Stimulated activated CD4-positive, alpha-beta T cell treated with anti-CD3 and anti-CD28 coated beads, Interleukin-1b, Interleukin-23, amount 100 ng/mL, for 4 hours (primary cell): ENCODE results near the gene POR.
"Not testable (repeated sequence)": the region's sequence is repeated elsewhere in the genome, so short reads cannot be mapped to it uniquely, and the experiment has no call there.

Experiments
- DNase-seq, 2 donors: peaks; one replicate each; pipeline ENCODE4 v3.0.0-alpha.2; 2020; ENCODE audit warnings: low read depth in 2 of 2

The POR gene

GRCh38 chr7:75989500-75990388, 74.8 kb downstream of the POR start:
- DNase-seq: no peak

DNA sequence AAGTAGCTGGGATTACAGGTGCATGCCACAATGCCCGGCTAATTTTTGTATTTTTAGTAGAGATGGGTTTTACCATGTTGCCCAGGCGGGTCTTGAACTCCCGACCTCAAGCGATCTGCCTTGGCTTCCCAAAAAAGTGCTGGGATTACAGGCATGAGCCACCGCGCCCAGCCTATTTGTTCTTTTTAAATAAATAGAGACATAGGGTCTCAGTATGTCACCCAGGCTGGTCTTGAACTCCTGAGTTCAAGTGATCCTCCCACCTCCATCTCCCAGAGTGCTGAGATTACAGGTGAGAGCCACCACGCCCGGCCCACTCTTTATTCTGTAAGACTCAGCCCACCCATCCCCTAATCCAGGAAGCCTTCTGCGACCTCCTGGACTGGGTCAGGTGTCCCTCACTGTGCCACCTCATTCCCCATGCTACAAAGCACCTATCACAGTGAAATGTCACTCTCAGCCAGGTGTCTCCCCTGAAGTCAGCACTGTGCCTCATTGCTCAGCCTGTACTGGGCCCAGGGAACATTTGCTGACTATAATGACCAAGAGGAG, 76.7 kb downstream of the POR start:
- DNase-seq: no peak

GRCh38 chr7:75992083-75992755, 77.3 kb downstream of the POR start:
- DNase-seq: no peak

- DNase-seq: no peak
Measured at GRCh38 chr7:75993689-75994387, 78.9 kb downstream of the POR start.

DNA sequence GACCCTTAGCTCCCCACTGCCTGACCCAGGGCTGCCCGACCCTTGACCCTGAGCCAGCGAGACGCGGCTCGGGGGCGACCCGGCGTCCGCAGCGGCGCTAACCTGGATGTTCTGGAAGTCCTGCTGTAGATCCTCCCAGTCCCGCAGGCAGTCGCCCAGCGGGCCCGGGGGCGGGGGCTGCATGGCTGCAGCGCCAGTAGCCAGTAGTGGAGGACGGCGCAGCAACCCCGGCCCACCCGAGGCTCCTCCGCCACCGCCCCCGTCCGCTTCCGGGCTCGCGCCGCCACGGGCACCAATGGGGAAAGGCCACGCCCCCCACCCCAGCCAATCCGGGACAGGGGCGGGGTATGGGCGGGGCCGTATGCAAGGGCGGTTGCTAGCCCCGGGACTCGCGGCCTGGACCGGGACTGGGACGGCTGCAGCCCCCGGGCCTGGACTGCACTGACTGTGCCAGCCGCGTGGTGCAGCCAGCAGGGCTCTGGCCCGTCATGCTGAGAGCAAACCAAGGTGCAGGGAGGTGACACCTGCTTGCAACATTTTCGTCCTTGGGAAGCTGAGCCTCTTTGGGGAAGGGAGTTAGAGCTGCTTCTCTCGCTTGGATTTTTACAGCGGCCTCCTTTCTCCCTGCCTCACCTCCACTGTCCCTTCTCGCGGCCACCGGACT, 79.6 kb downstream of the POR start, which contains the start of gene TMEM120A:
Gene TMEM120A, minus strand, starts transcription at position 208 of the 664 bp plus-strand sequence. Its CDS starts 25 bp downstream, at position 183.
- DNase-seq: peak; percentile 91 to 98

DNA sequence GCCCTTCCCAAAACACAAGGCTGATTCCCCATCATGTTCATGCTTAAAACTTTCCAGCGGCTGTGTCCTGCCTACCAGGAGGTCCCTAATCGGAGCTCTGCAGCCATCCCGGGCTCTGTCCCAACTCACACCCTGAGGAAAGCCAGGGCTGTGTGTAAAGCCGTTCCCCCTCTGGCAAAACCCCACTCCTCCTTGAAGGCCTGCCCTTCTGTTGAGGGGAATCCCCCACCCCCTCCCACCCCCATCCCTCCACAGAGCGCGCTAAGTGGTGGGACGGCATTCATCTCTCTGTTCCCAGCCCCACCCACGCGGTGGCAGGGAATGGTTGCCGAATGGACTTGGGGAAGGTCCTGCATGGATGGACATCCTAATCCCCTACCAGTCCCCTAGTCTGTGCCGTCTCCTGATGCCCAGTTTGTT, 80.1 kb downstream of the POR start:
- no peak for DNase-seq

DNA sequence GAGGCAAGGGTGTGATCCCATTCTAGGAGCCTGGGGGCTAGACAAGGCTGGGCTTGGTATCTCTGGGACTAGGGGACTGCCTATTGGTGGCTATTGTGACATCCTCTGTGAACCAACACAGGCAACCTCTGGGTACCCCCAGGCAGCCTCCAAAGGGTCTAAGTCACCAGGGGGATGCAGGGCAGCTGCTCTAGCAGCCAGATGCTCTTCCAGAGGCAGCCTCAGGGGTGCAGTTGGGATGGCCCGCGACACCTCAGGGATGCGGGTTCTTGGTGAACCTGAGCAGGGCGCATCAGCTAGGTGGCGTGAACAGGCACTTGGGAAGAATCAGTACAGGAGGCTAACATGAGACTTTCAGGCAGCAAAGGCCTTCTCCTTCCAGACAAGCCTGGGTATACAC, 81.0 kb downstream of the POR start:
- DNase-seq: no peak

GRCh38 chr7:75996476-75996875, 81.5 kb downstream of the POR start:
- no peak for DNase-seq

DNA sequence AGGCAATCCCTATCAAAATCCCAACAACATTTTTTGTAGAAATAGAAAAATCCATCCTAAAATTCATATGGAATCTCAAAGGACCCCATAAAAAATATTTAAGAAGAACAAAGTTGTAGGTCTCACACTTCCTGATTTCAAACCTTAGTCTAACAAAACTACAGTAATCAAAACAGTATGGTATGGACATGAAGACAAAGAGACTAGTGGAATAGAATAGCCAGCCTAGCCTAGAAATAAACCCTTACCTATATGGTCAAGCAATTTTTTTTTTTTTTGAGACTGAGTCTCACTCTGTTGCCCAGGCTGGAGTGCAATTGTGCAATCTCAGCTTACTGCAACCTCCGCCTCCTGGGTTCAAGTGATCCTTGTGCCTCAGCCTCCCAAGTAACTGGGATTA, 83.1 kb downstream of the POR start:
- DNase-seq: no peak

DNA sequence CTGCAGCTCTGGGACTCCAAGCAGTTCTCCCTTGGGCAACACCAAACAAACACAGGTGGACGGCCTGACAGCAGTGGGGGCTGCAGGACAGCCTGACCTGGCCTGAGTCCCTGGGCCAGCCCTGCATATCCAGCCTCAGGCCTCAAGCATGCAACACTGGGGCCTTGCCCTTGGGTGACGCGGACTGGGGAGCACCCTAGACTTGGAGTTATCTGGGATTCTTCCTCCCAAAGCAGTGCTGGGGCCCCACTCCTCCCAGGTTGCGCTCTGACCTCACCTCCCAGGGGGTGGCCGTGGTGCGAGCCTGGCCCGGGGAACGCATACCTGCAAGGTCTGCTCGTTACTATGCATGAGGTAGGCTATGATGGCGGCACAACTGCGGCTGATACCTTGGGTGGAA, 85.6 kb downstream of the POR start:
- DNase-seq: no peak

- DNase-seq: no peak
Measured at GRCh38 chr7:76002139-76002538, 87.2 kb downstream of the POR start.

DNA sequence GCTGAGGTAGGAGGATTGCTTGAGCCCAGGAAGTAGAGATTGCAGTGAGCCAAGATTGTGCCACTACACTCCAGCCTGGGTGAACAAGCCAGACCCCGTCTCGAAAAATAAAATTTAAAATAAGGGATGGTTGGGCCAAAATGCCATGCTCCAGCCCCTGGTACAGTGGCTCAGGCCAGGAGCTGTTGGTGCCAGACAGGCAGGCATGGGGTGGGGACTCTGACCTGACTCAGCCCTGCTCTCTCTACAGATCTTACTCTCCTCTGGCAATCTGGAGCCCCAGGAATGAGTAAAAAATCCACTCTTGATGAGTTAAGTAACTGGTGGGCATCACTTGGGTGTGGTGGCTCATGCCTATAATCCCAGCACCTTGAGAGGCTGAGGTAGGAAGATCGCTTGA, 87.9 kb downstream of the POR start:
- no peak for DNase-seq

DNA sequence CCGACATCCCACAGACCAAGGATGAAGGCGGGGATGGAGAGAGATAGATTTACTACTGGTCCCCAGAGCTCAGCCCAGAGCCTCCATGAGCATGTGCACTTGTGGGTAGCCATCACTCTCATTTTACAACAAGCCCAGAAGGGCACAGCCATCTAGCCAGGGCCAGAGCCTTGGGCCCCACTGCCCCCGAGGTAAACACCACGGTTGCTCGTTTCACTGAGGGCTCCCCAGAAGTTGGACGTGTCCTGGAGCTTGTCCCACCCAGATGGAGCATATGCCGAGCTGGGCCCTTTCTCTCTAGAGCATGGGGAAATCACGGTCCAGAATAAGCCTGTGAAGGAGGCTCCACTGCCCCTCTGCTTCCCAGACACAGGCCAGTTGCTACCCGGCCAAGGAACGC, 88.4 kb downstream of the POR start:
- no peak for DNase-seq

DNA sequence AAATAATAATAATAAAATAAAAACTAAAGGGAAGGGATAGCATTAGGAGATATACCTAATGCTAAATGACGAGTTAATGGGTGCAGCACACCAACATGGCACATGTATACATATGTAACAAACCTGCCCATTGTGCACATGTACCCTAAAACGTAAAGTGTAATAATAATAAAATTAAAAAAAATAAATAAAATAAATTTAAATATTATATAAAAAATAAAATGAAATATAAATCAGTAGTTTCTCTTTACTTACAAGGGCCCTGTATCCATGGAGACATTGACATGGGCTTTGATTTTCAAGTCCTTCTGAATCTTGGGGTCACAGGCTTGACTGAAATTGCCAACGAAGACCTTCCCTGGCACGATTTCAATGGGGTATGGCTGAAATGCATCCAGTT, 90.0 kb downstream of the POR start:
- not testable (repeated sequence) for DNase-seq

DNA sequence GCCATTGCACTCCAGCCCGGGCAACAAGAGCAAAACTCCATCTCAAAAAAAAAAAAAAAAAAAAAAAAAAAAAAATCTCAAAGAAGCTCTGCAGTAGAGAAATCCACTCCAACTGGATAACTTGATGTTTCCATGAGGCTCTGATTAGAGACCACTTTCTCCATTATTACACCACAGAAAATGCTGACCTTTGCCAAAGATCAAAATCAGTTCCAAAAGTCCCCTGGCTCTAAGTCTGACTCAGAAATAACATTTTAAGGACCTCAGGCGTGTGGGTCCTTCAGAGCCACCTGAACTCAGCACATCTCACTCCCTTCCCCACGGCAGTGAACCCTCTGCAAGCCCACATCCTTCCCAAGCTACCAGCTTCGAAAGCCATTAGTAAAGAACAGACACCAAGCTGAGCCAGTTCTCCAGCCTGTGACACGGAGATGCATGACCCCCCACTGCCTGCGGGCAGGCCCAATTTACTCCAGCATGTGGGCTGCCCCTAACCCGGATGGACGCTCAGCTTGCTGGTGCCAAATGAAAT, 93.3 kb downstream of the POR start:
- no peak for DNase-seq

GRCh38 chr7:76009672-76010600, 95.0 kb downstream of the POR start:
- no peak for DNase-seq

GRCh38 chr7:76011442-76011861, 96.5 kb downstream of the POR start:
- no peak for DNase-seq

GRCh38 chr7:76016191-76016947, 101.4 kb downstream of the POR start:
- DNase-seq: no peak

DNA sequence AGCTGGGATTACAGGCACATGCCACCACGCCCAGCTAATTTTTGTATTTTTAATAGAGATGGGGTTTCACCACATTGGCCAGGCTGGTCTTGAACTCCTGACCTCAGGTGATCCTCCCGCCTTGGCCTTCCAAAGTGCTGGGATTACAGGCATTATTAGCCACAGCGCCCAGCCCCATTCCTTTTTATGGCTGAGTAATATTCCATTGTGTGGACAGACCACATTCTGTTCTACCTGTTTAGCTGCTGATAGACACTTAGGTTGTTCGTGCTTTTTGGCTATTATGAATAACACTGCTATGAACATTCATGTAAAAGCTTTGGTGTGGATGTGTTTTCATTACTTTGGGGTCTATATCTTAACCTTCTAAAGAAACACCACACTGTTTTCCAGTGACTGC, 103.6 kb downstream of the POR start:
- not testable (repeated sequence) for DNase-seq
